ENCODE data around the gene NFYC.

NFYC gene

GRCh38 chr1:40690771-40691537 is 550 bp upstream of the NFYC start:
- H3K36me3 ChIP-seq (ENCODE audit: insufficient read depth, low read length): no peaks in the 10 kb centered on the region
- no peaks in the 10 kb centered on the region for H3K27me3 ChIP-seq (ENCODE audit: insufficient read depth, low read length, poor library complexity, severe bottlenecking)
- H3K4me2 ChIP-seq (ENCODE audit: low read depth, low read length, poor library complexity, severe bottlenecking): peak overlapping the region; percentile 88
- peak overlapping the region; percentile 99 for H3K4me3 ChIP-seq (ENCODE audit: low read length, poor library complexity, severe bottlenecking)
- H3K9me3 ChIP-seq (ENCODE audit: insufficient read depth, low read depth, low read length): no peaks in the 10 kb centered on the region
- no peak for TF ChIP-seq CTCF (conservative IDR thresholded peaks at IDR 0.05; ENCODE audit: low read length)
- TF ChIP-seq EZH2phosphoT487 (IDR thresholded peaks at IDR 0.05; ENCODE audit: borderline replicate concordance): no peak
- no peaks in the 10 kb centered on the region for H3F3A ChIP-seq (ENCODE audit: low read depth)
- peaks cover 76% of the 10 kb centered on the region for H3K79me2 ChIP-seq (ENCODE audit: insufficient read depth, low read length)
- peaks cover 34% of the 10 kb centered on the region for H4K20me1 ChIP-seq (ENCODE audit: insufficient read depth, low read length, poor library complexity, severe bottlenecking)
- no peaks in the 10 kb centered on the region for H3K9me2 ChIP-seq (replicated peaks; ENCODE audit: low read depth, low read length)
- H3K4me1 ChIP-seq (ENCODE audit: insufficient read depth, low read length, poor library complexity, severe bottlenecking): peaks cover 57% of the 10 kb centered on the region
- no peak overlapping the region; the same call in 1 of the 2 replicates for H2AFZ ChIP-seq (ENCODE audit: low read length)
- peak overlapping the region; percentile 99 for H3K9ac ChIP-seq (ENCODE audit: low read depth, low read length, poor library complexity, severe bottlenecking)

GRCh38 chr1:40692429-40692895 is 958 bp downstream of the NFYC start:
- Histone ChIP-seq H2AFZ (ENCODE audit: low read length) (peak overlapping the region; percentile 69; the same call in 1 of the 2 replicates), H3K4me1 (ENCODE audit: insufficient read depth, low read length, poor library complexity, severe bottlenecking) (peaks cover 70% of the 10 kb centered on the region)

GRCh38 chr1:40693425-40693824 is 1.9 kb downstream of the NFYC start:
- H4K20me1 ChIP-seq (ENCODE audit: insufficient read depth, low read length, poor library complexity, severe bottlenecking): peaks cover 48% of the 10 kb centered on the region
- peaks cover 75% of the 10 kb centered on the region for H3K4me1 ChIP-seq (ENCODE audit: insufficient read depth, low read length, poor library complexity, severe bottlenecking)
- TF ChIP-seq CTCF (conservative IDR thresholded peaks at IDR 0.05; ENCODE audit: low read length): no peak
- TF ChIP-seq EZH2phosphoT487 (IDR thresholded peaks at IDR 0.05; ENCODE audit: borderline replicate concordance): no peak
- H3K9ac ChIP-seq (ENCODE audit: low read depth, low read length, poor library complexity, severe bottlenecking): peak overlapping the region; percentile 99
- H3K79me2 ChIP-seq (ENCODE audit: insufficient read depth, low read length): peaks cover 97% of the 10 kb centered on the region
- no peaks in the 10 kb centered on the region for H3K27me3 ChIP-seq (ENCODE audit: insufficient read depth, low read length, poor library complexity, severe bottlenecking)
- no peak overlapping the region for H2AFZ ChIP-seq (ENCODE audit: low read length)
- no peaks in the 10 kb centered on the region for H3K36me3 ChIP-seq (ENCODE audit: insufficient read depth, low read length)
- H3K9me2 ChIP-seq (replicated peaks; ENCODE audit: low read depth, low read length): no peaks in the 10 kb centered on the region
- H3K4me3 ChIP-seq (ENCODE audit: low read length, poor library complexity, severe bottlenecking): peak overlapping the region; percentile 99
- peak overlapping the region; percentile 100 for H3K4me2 ChIP-seq (ENCODE audit: low read depth, low read length, poor library complexity, severe bottlenecking)
- H3K9me3 ChIP-seq (ENCODE audit: insufficient read depth, low read depth, low read length): no peaks in the 10 kb centered on the region
- no peaks in the 10 kb centered on the region for H3F3A ChIP-seq (ENCODE audit: low read depth)

More at GRCh38 chr1:40692429-40692895, 958 bp downstream of the NFYC start:
- peak overlapping the region; percentile 99 for H3K4me3 ChIP-seq (ENCODE audit: low read length, poor library complexity, severe bottlenecking)
- no peaks in the 10 kb centered on the region for H3K36me3 ChIP-seq (ENCODE audit: insufficient read depth, low read length)
- peaks cover 91% of the 10 kb centered on the region for H3K79me2 ChIP-seq (ENCODE audit: insufficient read depth, low read length)
- TF ChIP-seq CTCF (conservative IDR thresholded peaks at IDR 0.05; ENCODE audit: low read length): no peak
- TF ChIP-seq EZH2phosphoT487 (IDR thresholded peaks at IDR 0.05; ENCODE audit: borderline replicate concordance): no peak
- H3K9me2 ChIP-seq (replicated peaks; ENCODE audit: low read depth, low read length): no peaks in the 10 kb centered on the region
- no peaks in the 10 kb centered on the region for H3F3A ChIP-seq (ENCODE audit: low read depth)
- peak overlapping the region; percentile 99 for H3K9ac ChIP-seq (ENCODE audit: low read depth, low read length, poor library complexity, severe bottlenecking)
- no peaks in the 10 kb centered on the region for H3K27me3 ChIP-seq (ENCODE audit: insufficient read depth, low read length, poor library complexity, severe bottlenecking)
- no peaks in the 10 kb centered on the region for H3K9me3 ChIP-seq (ENCODE audit: insufficient read depth, low read depth, low read length)
- H4K20me1 ChIP-seq (ENCODE audit: insufficient read depth, low read length, poor library complexity, severe bottlenecking): peaks cover 43% of the 10 kb centered on the region
- peak overlapping the region; percentile 100 for H3K4me2 ChIP-seq (ENCODE audit: low read depth, low read length, poor library complexity, severe bottlenecking)
